Ishikawa (cell line): ENCODE data around the gene TMEM223.

Experiments used
- EP300 ChIP-seq: IDR thresholded peaks from 2 replicates; pipeline ENCODE4 v1.6.1; 2012; ENCODE audit warnings: borderline replicate concordance
- MAX ChIP-seq: IDR thresholded peaks from 2 replicates; pipeline ENCODE4 v1.6.1; 2012
- NFIC ChIP-seq: IDR thresholded peaks from 2 replicates; pipeline ENCODE4 v1.6.1; 2012
- REST ChIP-seq: IDR thresholded peaks from 2 replicates; pipeline ENCODE4 v1.6.1; 2012; ENCODE audit warnings: low read depth, mild to moderate bottlenecking
- USF1 ChIP-seq: IDR thresholded peaks from 2 replicates; pipeline ENCODE4 v1.6.1; 2012
- YY1 ChIP-seq: IDR thresholded peaks from 2 replicates; pipeline ENCODE4 v1.6.1; 2012; ENCODE audit warnings: low read depth

- TF ChIP-seq NFIC (no peak), USF1 (no peak), YY1 (no peak), MAX (no peak), EP300 (no peak), REST (no peak)
Observed at GRCh38 chr11:62775646-62776045, 16.2 kb downstream of the TMEM223 start.
